Endothelial cell of umbilical vein (primary cell): ENCODE measurements around the gene SKIC8. TPM values are rescaled to one million over a fixed set of nuclear protein-coding genes. Genes with fewer than 3 reads are reported as not detected.

Experiments used
- BruUV-seq: library from RNA; stranded (reverse); fragments of 400-500 nt; replicated peaks from 2 replicates; lab custom pipeline; 2021; lab: Mats Ljungman, UMichigan
- CTCF ChIA-PET: fragments of 300-600, 350-600 bp; sonication (Branson Sonifier 250); formaldehyde crosslinking; loops from one replicate; lab custom pipeline; 2021; ENCODE audit warnings: antibody characterized with exemption, inconsistent platforms; lab: Charles Lee
- POLR2A ChIA-PET: fragments of 300-600, 350-600 bp; sonication (Branson Sonifier 250); formaldehyde crosslinking; loops from one replicate; lab custom pipeline; 2021; ENCODE audit warnings: antibody characterized with exemption, inconsistent platforms; lab: Charles Lee
- DNase-seq: peaks from one replicate; pipeline ENCODE4 v3.0.0-alpha.2; 2011; ENCODE audit warnings: low read depth, low spot score
- FAIRE-seq: peaks from 2 replicates; lab custom pipeline; 2011; peaks lifted over from hg19 to GRCh38; lab: Jason Lieb, UNC
- H2AFZ ChIP-seq: 2 replicates; pipeline ENCODE4 v1.6.0; 2012; ENCODE audit warnings: low read depth, low read length, control low read depth, inconsistent platforms
- H3K27ac ChIP-seq: 2 replicates; pipeline ENCODE4 v1.5.1; 2011; ENCODE audit warnings: low read depth, mild to moderate bottlenecking, control low read depth, low read length, moderate library complexity; ENCODE audit not compliant: insufficient read depth
- H3K27me3 ChIP-seq, 2 experiments: 2 replicates each; pipeline versions ENCODE4 v1.6.0 to v1.6.1; 2011; ENCODE audit warnings: low read length in 2 of 2, mixed read lengths in 1 of 2; ENCODE audit not compliant: control insufficient read depth in 2 of 2, insufficient read depth in 2 of 2
- H3K36me3 ChIP-seq, 2 experiments: 2 replicates in 1 of 2; 3 replicates in 1 of 2; pipeline ENCODE4 v1.5.1; 2011; ENCODE audit warnings: low read length in 2 of 2, mild to moderate bottlenecking in 1 of 2, moderate library complexity in 1 of 2; ENCODE audit not compliant: control insufficient read depth in 2 of 2, insufficient read depth in 2 of 2; ENCODE audit errors: extremely low read depth in 1 of 2
- H3K4me1 ChIP-seq: 3 replicates; pipeline ENCODE4 v1.5.1; 2011; ENCODE audit warnings: mild to moderate bottlenecking, low read length; ENCODE audit not compliant: control insufficient read depth, insufficient read depth; ENCODE audit errors: extremely low read depth
- H3K4me2 ChIP-seq: 2 replicates; pipeline ENCODE4 v1.6.1; 2011; ENCODE audit warnings: low read length, control low read depth, mixed read lengths; ENCODE audit not compliant: insufficient read depth
- H3K4me3 ChIP-seq, 3 experiments: fragments of 200-600 bp in 1 of 3; sonication (generic), shearing (Covaris generic) in 1 of 3; replicated peaks in 1 of 3; 2 replicates each; pipeline ENCODE4 v1.5.1; 2011 to 2016; ENCODE audit warnings: control low read depth in 3 of 3, low read length in 3 of 3, mild to moderate bottlenecking in 2 of 3, inconsistent platforms in 1 of 3, low read depth in 1 of 3, moderate library complexity in 1 of 3; ENCODE audit not compliant: insufficient read depth in 1 of 3
- H3K79me2 ChIP-seq: 2 replicates; pipeline ENCODE4 v1.6.0; 2012; ENCODE audit warnings: low read length, inconsistent platforms; ENCODE audit not compliant: control insufficient read depth, insufficient read depth
- H3K9ac ChIP-seq: replicated peaks from 2 replicates; pipeline ENCODE3; 2011; ENCODE audit warnings: low read length, control low read depth; ENCODE audit not compliant: insufficient read depth; ENCODE audit errors: extremely low read depth
- H3K9me1 ChIP-seq: replicated peaks from 3 replicates; pipeline ENCODE4 v1.6.0; 2011; ENCODE audit warnings: mild to moderate bottlenecking, low read length; ENCODE audit not compliant: control insufficient read depth, insufficient read depth; ENCODE audit errors: extremely low read depth
- H3K9me3 ChIP-seq: replicated peaks from 2 replicates; pipeline ENCODE4 v1.5.1; 2012; ENCODE audit warnings: low read length, inconsistent platforms; ENCODE audit not compliant: control insufficient read depth, insufficient read depth
- H4K20me1 ChIP-seq: replicated peaks from 2 replicates; pipeline ENCODE3; 2011; ENCODE audit warnings: mild to moderate bottlenecking, low read length; ENCODE audit not compliant: control insufficient read depth, insufficient read depth; ENCODE audit errors: extremely low read depth
- EZH2 ChIP-seq: IDR thresholded peaks from 2 replicates; pipeline ENCODE4 v1.6.1; 2012; ENCODE audit warnings: borderline replicate concordance, low read depth, mild to moderate bottlenecking, moderate library complexity, low read length, inconsistent platforms; ENCODE audit not compliant: severe bottlenecking
- FOS ChIP-seq: IDR thresholded peaks from 2 replicates; pipeline ENCODE4 v1.6.1; 2011; ENCODE audit warnings: mild to moderate bottlenecking, low read length, moderate library complexity, borderline replicate concordance; ENCODE audit not compliant: insufficient read depth
- GATA2 ChIP-seq: IDR thresholded peaks from 2 replicates; pipeline ENCODE4 v1.7.0; 2011; ENCODE audit warnings: low read depth, mild to moderate bottlenecking, moderate library complexity, mixed read lengths, low read length; ENCODE audit not compliant: insufficient read length, insufficient read depth
- JUN ChIP-seq: IDR thresholded peaks from 2 replicates; pipeline ENCODE4 v1.6.1; 2011; ENCODE audit warnings: borderline replicate concordance, low read depth; ENCODE audit not compliant: insufficient read length, insufficient read depth
- MAX ChIP-seq: IDR thresholded peaks from 2 replicates; pipeline ENCODE4 v1.6.1; 2011; ENCODE audit not compliant: insufficient read depth, insufficient read length
- MYC ChIP-seq: IDR thresholded peaks from one replicate; pipeline ENCODE4 v1.6.1; 2011; ENCODE audit warnings: mild to moderate bottlenecking, low read depth, low read length
- POLR2A ChIP-seq: IDR thresholded peaks from 2 replicates; pipeline ENCODE4 v1.6.1; 2012; ENCODE audit warnings: low read depth, mild to moderate bottlenecking, control low read depth, low read length
- POLR2AphosphoS5 ChIP-seq: IDR thresholded peaks from 2 replicates; pipeline ENCODE4 v1.6.1; 2012; ENCODE audit warnings: low read depth, mild to moderate bottlenecking, control low read depth, low read length, moderate library complexity; ENCODE audit not compliant: insufficient read depth
- dilution Hi-C: fragments of 300-500 bp; cut with MboI; formaldehyde crosslinking; loops from one replicate; pipeline ENCODE4 v1.15.0; 2019; ENCODE audit warnings: low sequenced_read_pairs; ENCODE audit not compliant: extremely low pct_ligation_motif_present
- intact Hi-C: fragments of 100-400 bp; cut with micrococcal nuclease; formaldehyde crosslinking; loops from one replicate; pipeline ENCODE4 v1.10.0; 2022
- polyA plus RNA-seq, 4 experiments: library from polyadenylated mRNA; depleted of rRNA in 3 of 4; stranded (reverse) in 3 of 4; unstranded in 1 of 4; fragments of >200 nt; gene quantifications; 2 replicates each; pipeline versions ENCODE4 v1.2.1 to v1.2.3, GENCODE V29; 2011 to 2012; ENCODE audit warnings: missing spikeins in 1 of 4
- total RNA-seq: library from RNA; stranded (reverse); gene quantifications from 2 replicates; pipeline ENCODE4 v1.2.3, GENCODE V29; 2021
- TF ChIP-seq, protein P1 (sequence below), 2 donors: IDR thresholded peaks; 1 replicate in 1 of 2; 2 replicates in 1 of 2; pipeline ENCODE4 v1.5.1; 2011; ENCODE audit warnings: low read length in 2 of 2, mild to moderate bottlenecking in 2 of 2, moderate library complexity in 2 of 2, control low read depth in 1 of 2, inconsistent platforms in 1 of 2, low read depth in 1 of 2; ENCODE audit not compliant: insufficient read depth in 1 of 2; ENCODE audit errors: extremely low read depth in 1 of 2

Gene SKIC8
- total and polyA plus RNA-seq, 2 donors (not counting 3 experiments of a cell fraction or from before 2014, with no cell fraction given): 49.7 to 95.0 TPM

DNA sequence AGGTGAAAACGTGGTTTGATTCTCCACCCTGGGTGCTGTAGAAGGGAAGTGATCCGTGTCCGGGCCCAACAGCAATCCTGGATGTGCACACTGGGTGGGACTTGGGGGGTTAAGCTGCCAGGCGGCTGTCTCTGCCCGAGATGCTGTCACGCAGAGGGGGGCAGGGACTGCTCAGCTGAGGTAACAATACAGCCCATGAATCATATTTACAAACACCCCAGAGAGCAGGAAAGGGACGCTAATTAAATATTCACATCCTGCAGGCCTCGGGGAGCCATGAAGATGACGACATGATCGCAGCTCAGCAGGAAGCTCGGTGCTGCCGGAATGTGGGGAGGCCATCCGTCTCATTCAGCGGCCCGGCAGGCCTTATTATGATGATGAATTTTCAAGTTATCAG, 22.8 kb upstream of the SKIC8 start:
- CTCF ChIA-PET: interaction anchor here (0.9 to 2.5 kb wide), 4 partner anchors 10 to 101 kb away, joined by 4 to 9 read pairs (median 4); no protein-coding TSS in a partner anchor
- H3K27ac ChIP-seq: peak overlapping the region; percentile 92

GRCh38 chr15:78321786-78322185, 22.4 kb upstream of the SKIC8 start:
- CTCF ChIA-PET: interaction anchor here (0.9 to 2.5 kb wide), 4 partner anchors 8 to 101 kb away, joined by 3 to 9 read pairs (median 5); no protein-coding TSS in a partner anchor
- POLR2A ChIA-PET: no interaction called here
- no peak for FAIRE-seq
- no peaks in the 10 kb centered on the region for H3K36me3 ChIP-seq
- H4K20me1 ChIP-seq: no peaks in the 10 kb centered on the region
- H3K9ac ChIP-seq: peak overlapping the region; percentile 50
- H3K4me1 ChIP-seq: peaks cover 16% of the 10 kb centered on the region
- H3K9me1 ChIP-seq: no peaks in the 10 kb centered on the region
- TF ChIP-seq, protein P1, sequence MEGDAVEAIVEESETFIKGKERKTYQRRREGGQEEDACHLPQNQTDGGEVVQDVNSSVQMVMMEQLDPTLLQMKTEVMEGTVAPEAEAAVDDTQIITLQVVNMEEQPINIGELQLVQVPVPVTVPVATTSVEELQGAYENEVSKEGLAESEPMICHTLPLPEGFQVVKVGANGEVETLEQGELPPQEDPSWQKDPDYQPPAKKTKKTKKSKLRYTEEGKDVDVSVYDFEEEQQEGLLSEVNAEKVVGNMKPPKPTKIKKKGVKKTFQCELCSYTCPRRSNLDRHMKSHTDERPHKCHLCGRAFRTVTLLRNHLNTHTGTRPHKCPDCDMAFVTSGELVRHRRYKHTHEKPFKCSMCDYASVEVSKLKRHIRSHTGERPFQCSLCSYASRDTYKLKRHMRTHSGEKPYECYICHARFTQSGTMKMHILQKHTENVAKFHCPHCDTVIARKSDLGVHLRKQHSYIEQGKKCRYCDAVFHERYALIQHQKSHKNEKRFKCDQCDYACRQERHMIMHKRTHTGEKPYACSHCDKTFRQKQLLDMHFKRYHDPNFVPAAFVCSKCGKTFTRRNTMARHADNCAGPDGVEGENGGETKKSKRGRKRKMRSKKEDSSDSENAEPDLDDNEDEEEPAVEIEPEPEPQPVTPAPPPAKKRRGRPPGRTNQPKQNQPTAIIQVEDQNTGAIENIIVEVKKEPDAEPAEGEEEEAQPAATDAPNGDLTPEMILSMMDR (IDR thresholded peaks at IDR 0.05; ENCODE audit: extremely low read depth in 1 of 2, insufficient read depth in 1 of 2, low read depth in 1 of 2, low read length in 2 of 2): no peak
- TF ChIP-seq JUN (no peak), POLR2AphosphoS5 (no peak), MAX (no peak), FOS (no peak), POLR2A (no peak), MYC (no peak), EZH2 (no peak), GATA2 (no peak)
- H2AFZ ChIP-seq: peak overlapping the region; percentile 93
- intact Hi-C loops: loop anchor here (1.0 kb wide), 2 partner anchors 22 to 117 kb away; partner anchors contain the start of genes IREB2 and SKIC8
- H3K4me3 ChIP-seq: no peak overlapping the region
- H3K9me3 ChIP-seq: no peaks in the 10 kb centered on the region
- dilution Hi-C loops: no loop called here
- H3K27ac ChIP-seq: peak overlapping the region; percentile 92
- no peak for DNase-seq
- H3K79me2 ChIP-seq: no peaks in the 10 kb centered on the region
- no peak overlapping the region for H3K4me2 ChIP-seq
- TSS peak; percentile 99 for BruUV-seq
- no peaks in the 10 kb centered on the region for H3K27me3 ChIP-seq

More for the DNA sequence above, 22.8 kb upstream of the SKIC8 start:
- Histone ChIP-seq H4K20me1 (no peaks in the 10 kb centered on the region), H3K79me2 (no peaks in the 10 kb centered on the region), H2AFZ (peak overlapping the region; percentile 93), H3K36me3 (no peaks in the 10 kb centered on the region), H3K27me3 (no peaks in the 10 kb centered on the region), H3K9me1 (no peaks in the 10 kb centered on the region), H3K4me3 (no peak overlapping the region), H3K4me2 (peak overlapping the region; percentile 29), H3K9me3 (no peaks in the 10 kb centered on the region), H3K9ac (peak overlapping the region; percentile 77), H3K4me1 (peaks cover 16% of the 10 kb centered on the region)
- POLR2A ChIA-PET: no interaction called here
- DNase-seq (peak; percentile 92), FAIRE-seq (peak; percentile 99)
- intact Hi-C loops (loop anchor here (1.0 kb wide), 2 partner anchors 23 to 116 kb away; partner anchors contain the start of genes IREB2 and SKIC8), dilution Hi-C loops (no loop called here)
- BruUV-seq: no TSS peak
- peak; percentile 77 for TF ChIP-seq POLR2AphosphoS5
- TF ChIP-seq JUN: peak; percentile 83
- TF ChIP-seq GATA2: peak; percentile 29
- peak; percentile 60 for TF ChIP-seq POLR2A
- TF ChIP-seq FOS: peak; percentile 77
- no peak for TF ChIP-seq EZH2
